ENCODE measurements around the gene ZG16. TPM values are rescaled to one million over a fixed set of nuclear protein-coding genes. Genes with fewer than 3 reads are reported as not detected.
"Not testable (repeated sequence)": the region's sequence is repeated elsewhere in the genome, so short reads cannot be mapped to it uniquely, and the experiment has no call there.

Gene ZG16, protein sequence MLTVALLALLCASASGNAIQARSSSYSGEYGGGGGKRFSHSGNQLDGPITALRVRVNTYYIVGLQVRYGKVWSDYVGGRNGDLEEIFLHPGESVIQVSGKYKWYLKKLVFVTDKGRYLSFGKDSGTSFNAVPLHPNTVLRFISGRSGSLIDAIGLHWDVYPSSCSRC
- total RNA-seq: not detected

DNA sequence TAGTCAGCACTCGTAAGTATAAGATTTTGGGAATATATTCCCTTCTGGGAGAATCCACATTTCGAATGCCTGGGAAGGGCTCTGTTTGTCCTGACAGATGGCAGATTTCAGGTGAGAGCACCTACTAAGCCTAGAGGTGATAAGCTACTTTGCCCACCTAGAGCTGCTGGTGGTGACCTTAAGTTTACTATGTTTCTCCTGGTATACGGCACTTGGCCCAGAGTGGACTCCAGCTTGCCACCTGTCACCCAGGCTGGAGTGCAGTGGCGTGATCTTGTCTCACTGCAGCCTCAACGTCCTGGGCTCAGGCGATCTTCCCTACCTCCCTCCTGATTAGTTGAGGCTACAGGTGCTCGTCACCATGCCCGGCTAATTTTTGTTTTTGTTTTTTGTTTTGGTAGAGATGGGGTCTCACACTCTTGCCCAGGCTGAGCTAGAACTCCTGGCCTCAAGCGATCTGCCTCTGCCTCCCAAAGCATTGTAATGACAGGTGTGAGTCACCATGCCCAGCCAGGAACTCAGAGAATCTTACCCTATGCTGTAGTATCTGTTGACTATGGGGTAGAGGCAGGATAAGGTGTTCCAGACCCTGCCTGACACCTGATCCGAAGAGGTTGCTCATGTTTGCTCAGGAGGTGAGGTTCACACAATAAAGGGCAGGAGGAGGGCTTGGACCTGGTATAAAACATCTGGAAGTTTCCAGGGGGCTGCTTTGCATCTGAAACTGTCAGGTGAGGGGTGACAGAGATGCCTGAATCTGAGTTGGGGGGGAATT is at the start of gene ZG16:
Gene ZG16, plus strand, starts transcription at position 681 of the 775 bp plus-strand sequence. CDS start 1,011 bp downstream, outside the sequence.
- H3K4me1 Mint-ChIP-seq (ENCODE audit: low read depth): no peaks in the 10 kb centered on the region
- intact Hi-C loops (cut with micrococcal nuclease): no loop called here
- H3K4me3 Mint-ChIP-seq: no peak within 1 kb of the TSS
- H3K36me3 Mint-ChIP-seq: no peaks in the 10 kb centered on the region
- H3K27ac Mint-ChIP-seq: no peak within 1 kb of the TSS
- H3K27me3 Mint-ChIP-seq: no peaks in the 10 kb centered on the region
- no peaks in the 10 kb centered on the region for H3K9me3 Mint-ChIP-seq
- CTCF ChIA-PET: interaction anchor here (1.5 kb wide), 1 partner anchor 8 kb away, joined by 6 read pairs; no protein-coding TSS in a partner anchor
- no peak for DNase-seq
- POLR2A ChIA-PET: no interaction called here

- Mint-ChIP-seq H3K4me3 (no peak overlapping the region), H3K27ac (no peak overlapping the region)
Measured at GRCh38 chr16:29729116-29729521, 48.9 kb upstream of the ZG16 start.

DNA sequence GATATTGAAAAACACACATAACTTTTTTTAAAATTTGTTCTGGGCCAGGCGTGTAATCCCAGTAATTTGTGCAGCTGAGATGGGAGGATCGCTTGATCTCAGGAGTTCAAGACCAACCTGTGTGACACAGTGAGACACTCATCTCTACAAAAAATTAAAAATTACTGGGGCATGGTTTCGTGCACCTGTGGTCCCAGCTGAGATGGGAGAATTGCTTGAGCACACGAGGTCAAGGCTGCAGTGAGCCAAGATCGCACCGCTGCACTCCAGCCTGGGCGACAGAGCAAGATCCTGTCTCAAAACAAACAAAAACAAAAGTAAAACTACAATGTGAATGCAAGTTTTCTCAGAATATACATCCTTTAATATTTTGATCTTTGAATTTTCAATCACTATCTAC is 47.4 kb upstream of the ZG16 start:
- Mint-ChIP-seq H3K27me3 (no peaks in the 10 kb centered on the region), H3K9me3 (peaks cover 2% of the 10 kb centered on the region), H3K27ac (no peak overlapping the region), H3K4me1 (ENCODE audit: low read depth) (peaks cover 26% of the 10 kb centered on the region), H3K36me3 (peaks cover 1% of the 10 kb centered on the region), H3K4me3 (no peak overlapping the region)
- POLR2A ChIA-PET: interaction anchor here (1.1 to 2.2 kb wide), 3 partner anchors 15 to 60 kb away, joined by 3 to 17 read pairs (median 4); partner anchors contain the start of genes C16orf54 and KIF22
- intact Hi-C loops (cut with micrococcal nuclease): no loop called here
- DNase-seq: no peak
- CTCF ChIA-PET: interaction anchor here (0.7 to 3.2 kb wide), 5 partner anchors 13 to 118 kb away, joined by 3 to 16 read pairs (median 4); partner anchors contain the start of gene KIF22

More at GRCh38 chr16:29729116-29729521, 48.9 kb upstream of the ZG16 start:
- Mint-ChIP-seq H3K27me3 (no peaks in the 10 kb centered on the region), H3K9me3 (peaks cover 2% of the 10 kb centered on the region), H3K4me1 (ENCODE audit: low read depth) (peaks cover 27% of the 10 kb centered on the region), H3K36me3 (peaks cover 1% of the 10 kb centered on the region)
- no peak for DNase-seq
- ChIA-PET CTCF (interaction anchor here (0.7 to 3.2 kb wide), 14 partner anchors 9 to 302 kb away, joined by 3 to 16 read pairs (median 4); partner anchors contain the start of genes KIF22, MVP and TLCD3B), POLR2A (interaction anchor here (0.5 kb wide), 1 partner anchor 56 kb away, joined by 3 read pairs; no protein-coding TSS in a partner anchor)
- intact Hi-C loops (cut with micrococcal nuclease): no loop called here

- ChIA-PET POLR2A (interaction anchor here (0.6 to 2.2 kb wide), 8 partner anchors 13 to 782 kb away, joined by 3 to 17 read pairs (median 3); partner anchors contain the start of genes C16orf54 and KIF22), CTCF (interaction anchor here (0.8 to 1.8 kb wide), 11 partner anchors 9 to 117 kb away, joined by 3 to 11 read pairs (median 4); partner anchors contain the start of gene KIF22)
- peak; percentile 91 for DNase-seq
- intact Hi-C loops (cut with micrococcal nuclease): loop anchor here (1.0 to 2.0 kb wide), 4 partner anchors 13 to 59 kb away; partner anchors contain the start of genes C16orf54 and KIF22
- not testable (repeated sequence) for H3K36me3 Mint-ChIP-seq, H3K9me3 Mint-ChIP-seq, H3K27me3 Mint-ChIP-seq
- Mint-ChIP-seq H3K27ac (peak overlapping the region; percentile 84), H3K4me3 (peak overlapping the region; percentile 35), H3K4me1 (ENCODE audit: low read depth) (peaks cover 33% of the 10 kb centered on the region)
Measured at GRCh38 chr16:29731768-29732601, 46.1 kb upstream of the ZG16 start.

DNA sequence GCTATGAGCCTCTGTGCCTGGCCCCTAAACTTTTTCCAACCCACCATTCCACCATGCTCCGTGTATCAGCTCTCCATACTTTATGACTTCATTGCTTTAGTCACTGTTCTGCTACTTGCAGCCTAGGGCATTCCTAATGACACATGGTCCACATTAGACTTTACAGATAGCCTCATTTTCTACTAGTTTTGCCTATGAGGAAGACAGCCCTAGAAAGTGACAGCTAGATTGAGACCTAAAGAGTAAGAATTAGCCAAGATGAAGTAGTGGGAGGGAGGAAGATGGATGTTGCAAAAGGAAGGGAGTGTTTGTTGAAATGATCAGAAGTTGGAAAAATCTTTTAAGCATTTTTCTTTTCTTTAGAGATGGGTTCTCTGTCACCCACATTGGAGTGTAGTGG is 43.3 kb upstream of the ZG16 start:
- Mint-ChIP-seq H3K4me3 (no peak overlapping the region), H3K4me1 (ENCODE audit: low read depth) (peaks cover 56% of the 10 kb centered on the region), H3K36me3 (peaks cover 1% of the 10 kb centered on the region), H3K27ac (no peak overlapping the region), H3K9me3 (peaks cover 2% of the 10 kb centered on the region), H3K27me3 (no peaks in the 10 kb centered on the region)
- CTCF ChIA-PET: interaction anchor here (1.2 kb wide), 1 partner anchor 34 kb away, joined by 3 read pairs; no protein-coding TSS in a partner anchor
- DNase-seq: no peak
- POLR2A ChIA-PET: interaction anchor here (0.9 kb wide), 1 partner anchor 9 kb away, joined by 4 read pairs; no protein-coding TSS in a partner anchor
- intact Hi-C loops (cut with micrococcal nuclease): no loop called here

DNA sequence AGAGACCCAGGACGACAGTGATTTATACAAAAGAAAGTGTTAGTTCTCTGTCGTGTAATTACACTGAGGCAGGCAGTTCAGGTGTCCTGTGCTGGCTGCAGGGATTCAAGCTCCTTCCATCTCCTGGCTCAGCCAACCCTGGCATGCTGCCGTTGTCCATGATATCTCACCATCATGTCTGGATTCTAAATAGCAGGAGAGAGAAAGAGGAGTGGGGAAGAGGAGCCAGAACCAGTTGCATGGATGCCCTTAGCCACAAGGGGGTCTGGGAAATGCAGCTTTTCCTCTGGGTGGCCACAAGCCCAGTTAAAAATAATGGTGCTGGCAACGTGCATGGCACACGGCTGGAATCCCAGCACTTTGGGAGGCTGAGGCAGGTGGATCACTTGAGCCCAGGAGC is 41.9 kb upstream of the ZG16 start:
- ChIA-PET POLR2A (no interaction called here), CTCF (no interaction called here)
- intact Hi-C loops (cut with micrococcal nuclease): no loop called here
- H3K4me1 Mint-ChIP-seq (ENCODE audit: low read depth): peaks cover 63% of the 10 kb centered on the region
- no peaks in the 10 kb centered on the region for H3K27me3 Mint-ChIP-seq
- H3K36me3 Mint-ChIP-seq: peaks cover 1% of the 10 kb centered on the region
- H3K27ac Mint-ChIP-seq: peak overlapping the region; percentile 4
- DNase-seq: no peak
- peaks cover 2% of the 10 kb centered on the region for H3K9me3 Mint-ChIP-seq
- H3K4me3 Mint-ChIP-seq: no peak overlapping the region

GRCh38 chr16:29736764-29737163 is 41.3 kb upstream of the ZG16 start:
- Mint-ChIP-seq H3K9me3 (peaks cover 2% of the 10 kb centered on the region), H3K4me3 (no peak overlapping the region), H3K27me3 (no peaks in the 10 kb centered on the region), H3K4me1 (ENCODE audit: low read depth) (peaks cover 66% of the 10 kb centered on the region), H3K27ac (no peak overlapping the region), H3K36me3 (peaks cover 5% of the 10 kb centered on the region)
- POLR2A ChIA-PET: no interaction called here
- intact Hi-C loops (cut with micrococcal nuclease): no loop called here
- DNase-seq: no peak
- CTCF ChIA-PET: interaction anchor here (0.9 kb wide), 1 partner anchor 10 kb away, joined by 3 read pairs; no protein-coding TSS in a partner anchor

- POLR2A ChIA-PET: no interaction called here
- Mint-ChIP-seq H3K27me3 (no peaks in the 10 kb centered on the region), H3K36me3 (peaks cover 9% of the 10 kb centered on the region), H3K4me1 (ENCODE audit: low read depth) (peaks cover 64% of the 10 kb centered on the region), H3K4me3 (no peak overlapping the region), H3K9me3 (no peaks in the 10 kb centered on the region), H3K27ac (no peak overlapping the region)
- CTCF ChIA-PET: interaction anchor here (0.9 to 2.1 kb wide), 2 partner anchors 9 to 52 kb away, joined by 3 to 8 read pairs; partner anchors contain the start of gene KIF22
- DNase-seq: no peak
- intact Hi-C loops (cut with micrococcal nuclease): no loop called here
Measured at GRCh38 chr16:29737713-29738112, 40.3 kb upstream of the ZG16 start.

GRCh38 chr16:29738514-29738913 is 39.5 kb upstream of the ZG16 start:
- intact Hi-C loops (cut with micrococcal nuclease): no loop called here
- H3K4me1 Mint-ChIP-seq (ENCODE audit: low read depth): peaks cover 67% of the 10 kb centered on the region
- ChIA-PET CTCF (interaction anchor here (0.6 to 2.1 kb wide), 5 partner anchors 9 to 110 kb away, joined by 3 to 9 read pairs (median 6); partner anchors contain the start of gene KIF22), POLR2A (interaction anchor here (0.6 to 1.2 kb wide), 3 partner anchors 22 to 327 kb away, joined by 3 to 4 read pairs (median 3); partner anchors contain the start of gene ALDOA)
- DNase-seq: peak; percentile 62
- peaks cover 16% of the 10 kb centered on the region for H3K36me3 Mint-ChIP-seq
- H3K9me3 Mint-ChIP-seq: no peaks in the 10 kb centered on the region
- H3K4me3 Mint-ChIP-seq: no peak overlapping the region
- no peaks in the 10 kb centered on the region for H3K27me3 Mint-ChIP-seq
- peak overlapping the region; percentile 69 for H3K27ac Mint-ChIP-seq

- intact Hi-C loops (cut with micrococcal nuclease); DNase-seq; H3K27me3 Mint-ChIP-seq; POLR2A ChIA-PET; H3K9me3 Mint-ChIP-seq; H3K4me3 Mint-ChIP-seq: not testable (repeated sequence)
- CTCF ChIA-PET: interaction anchor here (1.0 to 2.1 kb wide), 3 partner anchors 11 to 50 kb away, joined by 5 to 9 read pairs (median 8); partner anchors contain the start of gene KIF22
- peak overlapping the region; percentile 3 for H3K27ac Mint-ChIP-seq
- H3K4me1 Mint-ChIP-seq (ENCODE audit: low read depth): peaks cover 72% of the 10 kb centered on the region
- H3K36me3 Mint-ChIP-seq: peaks cover 26% of the 10 kb centered on the region
Measured at GRCh38 chr16:29739927-29740629, 38.0 kb upstream of the ZG16 start.

- peaks cover 27% of the 10 kb centered on the region for H3K36me3 Mint-ChIP-seq
- POLR2A ChIA-PET: not testable (repeated sequence)
Measured at GRCh38 chr16:29740630-29741015, 37.4 kb upstream of the ZG16 start.

More at GRCh38 chr16:29740630-29741015, 37.4 kb upstream of the ZG16 start:
- H3K27me3 Mint-ChIP-seq; intact Hi-C loops (cut with micrococcal nuclease); H3K4me3 Mint-ChIP-seq; H3K9me3 Mint-ChIP-seq; DNase-seq: not testable (repeated sequence)
- Mint-ChIP-seq H3K4me1 (ENCODE audit: low read depth) (peaks cover 72% of the 10 kb centered on the region), H3K27ac (peak overlapping the region; percentile 68)
- CTCF ChIA-PET: interaction anchor here (0.7 kb wide), 1 partner anchor 8 kb away, joined by 3 read pairs; no protein-coding TSS in a partner anchor
